AG04450 (cell line): ENCODE data around the gene KCNQ4. TPM values are rescaled to one million over a fixed set of nuclear protein-coding genes. Genes with fewer than 3 reads are reported as not detected.

Source experiments
- CTCF ChIA-PET: fragments of 300-600, 350-600 bp; formaldehyde crosslinking; extraction: SDS; loops from one replicate; lab custom pipeline; 2022; ENCODE audit warnings: antibody characterized with exemption, inconsistent platforms; lab: Charles Lee
- POLR2A ChIA-PET: fragments of 350-600 bp; formaldehyde crosslinking; extraction: SDS; loops from one replicate; lab custom pipeline; 2021; ENCODE audit warnings: antibody characterized with exemption, inconsistent platforms; lab: Yijun Ruan, JAX
- DNase-seq: peaks from one replicate; pipeline ENCODE4 v3.0.0-alpha.2; 2011; ENCODE audit warnings: low read depth, low spot score
- H3K27ac ChIP-seq: one replicate; pipeline ENCODE4 v1.5.1; 2012; ENCODE audit warnings: low read depth, low read length, control low read depth
- H3K27me3 ChIP-seq: one replicate; pipeline ENCODE4 v1.6.0; 2012; ENCODE audit warnings: low read length; ENCODE audit not compliant: control insufficient read depth, insufficient read depth
- H3K4me3 ChIP-seq: 2 replicates; pipeline ENCODE4 v1.5.1; 2011; ENCODE audit warnings: mild to moderate bottlenecking, low read depth, low read length, control low read depth
- H3K9me3 ChIP-seq: 2 replicates; pipeline ENCODE4 v1.5.1; 2012; ENCODE audit warnings: low read length; ENCODE audit not compliant: control insufficient read depth, insufficient read depth
- polyA plus RNA-seq: library from polyadenylated mRNA; depleted of rRNA; stranded (reverse); fragments of >200 nt; gene quantifications from 2 replicates; pipeline ENCODE4 v1.2.3, GENCODE V29; 2011
- TF ChIP-seq, protein P1 (sequence below): IDR thresholded peaks from 2 replicates; pipeline ENCODE4 v1.5.1; 2011; ENCODE audit warnings: low read depth, low read length, control low read depth, inconsistent platforms

The KCNQ4 gene
- polyA plus RNA-seq, 1 experiment = not detected

DNA sequence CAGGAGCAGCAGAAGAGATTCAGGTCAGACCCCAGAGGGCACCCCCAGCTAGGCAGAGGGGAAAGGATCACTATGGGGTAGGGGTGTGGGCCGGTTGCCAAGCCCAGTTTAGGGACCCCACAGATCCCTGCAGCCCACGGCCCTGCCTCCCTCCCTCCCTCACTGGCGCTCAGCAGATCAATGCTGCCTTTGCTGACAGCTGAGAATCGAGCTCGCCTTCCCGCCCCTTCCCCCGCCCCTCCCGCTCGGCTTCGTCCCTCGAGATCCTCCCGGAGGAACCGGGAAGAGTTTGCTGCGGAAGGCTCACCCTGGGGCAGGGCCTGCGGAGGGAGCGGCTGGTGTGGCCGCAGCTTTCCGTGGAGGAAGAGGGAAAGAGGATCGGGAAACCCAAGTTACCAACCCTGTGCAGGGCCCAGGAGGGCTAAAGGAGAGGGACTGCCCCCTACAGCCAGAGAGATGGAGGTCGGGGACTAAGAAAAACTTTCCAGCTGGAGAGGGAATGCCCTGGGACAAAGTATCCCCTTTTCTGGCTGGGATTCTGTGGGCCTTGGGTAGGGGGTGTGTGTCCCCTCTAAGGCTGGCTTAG is 1.1 kb upstream of the KCNQ4 start:
- H3K9me3 ChIP-seq = peaks cover 2% of the 10 kb centered on the region; the same call in 1 of the 2 replicates
- no peak overlapping the region for H3K4me3 ChIP-seq
- ChIA-PET POLR2A (no interaction called here), CTCF (interaction anchor here (1.0 to 1.5 kb wide), 3 partner anchors 8 to 170 kb away, joined by 3 to 12 read pairs (median 4); no protein-coding TSS in a partner anchor)
- TF ChIP-seq, protein P1, sequence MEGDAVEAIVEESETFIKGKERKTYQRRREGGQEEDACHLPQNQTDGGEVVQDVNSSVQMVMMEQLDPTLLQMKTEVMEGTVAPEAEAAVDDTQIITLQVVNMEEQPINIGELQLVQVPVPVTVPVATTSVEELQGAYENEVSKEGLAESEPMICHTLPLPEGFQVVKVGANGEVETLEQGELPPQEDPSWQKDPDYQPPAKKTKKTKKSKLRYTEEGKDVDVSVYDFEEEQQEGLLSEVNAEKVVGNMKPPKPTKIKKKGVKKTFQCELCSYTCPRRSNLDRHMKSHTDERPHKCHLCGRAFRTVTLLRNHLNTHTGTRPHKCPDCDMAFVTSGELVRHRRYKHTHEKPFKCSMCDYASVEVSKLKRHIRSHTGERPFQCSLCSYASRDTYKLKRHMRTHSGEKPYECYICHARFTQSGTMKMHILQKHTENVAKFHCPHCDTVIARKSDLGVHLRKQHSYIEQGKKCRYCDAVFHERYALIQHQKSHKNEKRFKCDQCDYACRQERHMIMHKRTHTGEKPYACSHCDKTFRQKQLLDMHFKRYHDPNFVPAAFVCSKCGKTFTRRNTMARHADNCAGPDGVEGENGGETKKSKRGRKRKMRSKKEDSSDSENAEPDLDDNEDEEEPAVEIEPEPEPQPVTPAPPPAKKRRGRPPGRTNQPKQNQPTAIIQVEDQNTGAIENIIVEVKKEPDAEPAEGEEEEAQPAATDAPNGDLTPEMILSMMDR = peak; percentile 26; the same call in 1 of the 2 replicates
- DNase-seq = no peak
- peaks cover 28% of the 10 kb centered on the region for H3K27me3 ChIP-seq
- no peak overlapping the region for H3K27ac ChIP-seq

DNA sequence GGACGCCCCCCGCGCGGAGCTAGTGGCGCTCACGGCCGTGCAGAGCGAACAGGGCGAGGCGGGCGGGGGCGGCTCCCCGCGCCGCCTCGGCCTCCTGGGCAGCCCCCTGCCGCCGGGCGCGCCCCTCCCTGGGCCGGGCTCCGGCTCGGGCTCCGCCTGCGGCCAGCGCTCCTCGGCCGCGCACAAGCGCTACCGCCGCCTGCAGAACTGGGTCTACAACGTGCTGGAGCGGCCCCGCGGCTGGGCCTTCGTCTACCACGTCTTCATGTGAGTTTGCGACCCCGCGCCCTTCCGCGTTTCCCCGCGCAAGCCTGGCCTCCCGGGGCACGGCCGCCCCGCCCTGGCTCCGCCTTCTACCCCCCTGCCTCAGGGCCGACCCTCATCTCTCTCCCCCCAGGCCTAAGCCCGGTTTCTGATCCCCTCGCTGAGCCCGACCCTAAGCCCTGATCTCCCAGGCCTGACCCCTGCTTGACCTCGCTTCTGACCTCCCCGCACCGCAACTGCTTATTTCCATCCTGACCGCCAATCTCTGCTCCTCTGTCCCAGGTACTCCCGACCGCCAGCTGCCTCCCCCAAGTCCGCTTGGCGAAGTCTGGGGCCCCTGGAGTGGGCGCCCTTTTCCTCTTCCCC is 669 bp downstream of the KCNQ4 start:
- H3K9me3 ChIP-seq = no peaks in the 10 kb centered on the region; the same call in 1 of the 2 replicates
- H3K4me3 ChIP-seq = peak overlapping the region; percentile 22; the same call in 1 of the 2 replicates
- peaks cover 40% of the 10 kb centered on the region for H3K27me3 ChIP-seq
- ChIA-PET POLR2A (no interaction called here), CTCF (no interaction called here)
- no peak for DNase-seq
- TF ChIP-seq, protein P1 = no peak
- no peak overlapping the region for H3K27ac ChIP-seq

DNA sequence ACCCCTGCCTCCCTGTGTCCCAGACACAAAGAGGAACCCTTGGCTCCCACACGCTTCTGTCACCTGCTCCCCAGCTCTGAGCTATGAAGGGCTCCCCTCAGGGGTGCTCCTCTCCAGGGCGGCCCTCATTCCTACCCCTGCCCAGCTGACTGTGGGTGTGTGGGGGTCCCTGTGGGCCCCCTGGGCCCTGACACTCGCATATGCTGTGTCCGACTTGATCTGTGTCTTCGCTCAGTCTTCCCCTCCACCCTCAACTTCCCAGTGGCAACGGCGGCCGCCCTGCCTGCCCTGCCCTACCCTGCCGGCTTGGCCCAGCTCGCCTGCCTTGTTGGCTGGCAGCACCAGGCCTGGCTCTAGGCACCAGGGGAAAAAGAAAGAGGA is 1.2 kb downstream of the KCNQ4 start:
- Histone ChIP-seq H3K9me3 (no peaks in the 10 kb centered on the region; the same call in 1 of the 2 replicates), H3K27me3 (peaks cover 45% of the 10 kb centered on the region), H3K27ac (no peak overlapping the region), H3K4me3 (no peak overlapping the region)
- DNase-seq = no peak
- CTCF ChIA-PET = no interaction called here
- TF ChIP-seq, protein P1 = no peak
- POLR2A ChIA-PET = no interaction called here

DNA sequence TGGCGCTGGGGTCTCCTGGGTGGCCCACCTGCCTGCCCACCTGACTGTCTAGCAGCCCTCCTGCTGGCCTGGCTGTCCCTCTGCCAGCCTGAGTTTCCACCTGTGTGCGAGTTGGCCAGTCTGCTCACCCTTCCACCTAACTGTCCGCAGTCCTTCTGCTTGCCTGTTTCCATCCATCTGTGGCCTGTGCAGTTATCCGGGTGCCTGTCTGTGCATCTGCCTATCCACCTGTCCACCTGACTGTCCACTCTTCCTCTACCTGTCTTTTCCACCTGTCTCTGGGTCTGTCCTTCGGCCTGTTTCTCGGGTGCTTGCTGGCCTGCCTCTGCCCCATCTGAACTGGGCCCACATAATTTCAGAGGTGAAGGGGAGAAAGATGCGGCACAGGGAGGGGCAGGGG is 1.9 kb downstream of the KCNQ4 start:
- no peak overlapping the region for H3K27ac ChIP-seq
- peaks cover 47% of the 10 kb centered on the region for H3K27me3 ChIP-seq
- DNase-seq = no peak
- H3K4me3 ChIP-seq = no peak overlapping the region
- TF ChIP-seq, protein P1 = no peak
- POLR2A ChIA-PET = no interaction called here
- no peaks in the 10 kb centered on the region; the same call in 1 of the 2 replicates for H3K9me3 ChIP-seq
- CTCF ChIA-PET = no interaction called here
